GM21786 (cell line): ENCODE results near the gene RBSN.

Experiments used
- ATAC-seq: cut with Tn5 transposase; IDR thresholded peaks from one replicate; pipeline ENCODE4 v1.9.1; 2021; ENCODE audit not compliant: unreplicated experiment

The RBSN gene

GRCh38 chr3:15060029-15060428 lies 38.9 kb downstream of the RBSN start:
- ATAC-seq, result no peak

- ATAC-seq, result no peak
Measured at GRCh38 chr3:15056676-15057404, 42.1 kb downstream of the RBSN start.

- ATAC-seq, result peak; percentile 45
Measured at GRCh38 chr3:15055019-15055557, 43.9 kb downstream of the RBSN start.

GRCh38 chr3:15053541-15053940 lies 45.4 kb downstream of the RBSN start:
- ATAC-seq, result no peak

- ATAC-seq, result no peak
Measured at GRCh38 chr3:15052335-15053242, 46.4 kb downstream of the RBSN start.

GRCh38 chr3:15051531-15051930 lies 47.4 kb downstream of the RBSN start:
- peak; percentile 51 for ATAC-seq

- ATAC-seq, result peak; percentile 84
Measured at GRCh38 chr3:15050405-15051092, 48.4 kb downstream of the RBSN start.

GRCh38 chr3:15049584-15049983 lies 49.4 kb downstream of the RBSN start:
- ATAC-seq, result no peak

- ATAC-seq, result no peak
Measured at GRCh38 chr3:15045667-15046066, 53.3 kb downstream of the RBSN start.

- no peak for ATAC-seq
Measured at GRCh38 chr3:15044326-15044725, 54.6 kb downstream of the RBSN start.

GRCh38 chr3:15043408-15044171 lies 55.4 kb downstream of the RBSN start:
- ATAC-seq, result no peak

GRCh38 chr3:15042936-15043335 lies 56.0 kb downstream of the RBSN start:
- ATAC-seq, result no peak

GRCh38 chr3:15041950-15042349 lies 57.0 kb downstream of the RBSN start:
- ATAC-seq, result no peak

- ATAC-seq, result no peak
Measured at GRCh38 chr3:15040844-15041243, 58.1 kb downstream of the RBSN start.

- ATAC-seq, result no peak
Measured at GRCh38 chr3:15038306-15038705, 60.6 kb downstream of the RBSN start.

GRCh38 chr3:15033103-15033502 lies 65.8 kb downstream of the RBSN start:
- ATAC-seq, result no peak

GRCh38 chr3:15032650-15033049 lies 66.3 kb downstream of the RBSN start:
- no peak for ATAC-seq

GRCh38 chr3:15029625-15030024 lies 69.3 kb downstream of the RBSN start:
- no peak for ATAC-seq

GRCh38 chr3:15023719-15024118 lies 75.2 kb downstream of the RBSN start:
- ATAC-seq, result no peak

GRCh38 chr3:15023249-15023648 lies 75.7 kb downstream of the RBSN start:
- ATAC-seq, result no peak
